Measurements from ENCODE around the gene ZNF844. TPM values are rescaled to one million over a fixed set of nuclear protein-coding genes. Genes with fewer than 3 reads are reported as not detected.

ZNF844 gene
- total and polyA plus RNA-seq, 2 donors from 2014 or later: 7.4 to 28.1 TPM

DNA sequence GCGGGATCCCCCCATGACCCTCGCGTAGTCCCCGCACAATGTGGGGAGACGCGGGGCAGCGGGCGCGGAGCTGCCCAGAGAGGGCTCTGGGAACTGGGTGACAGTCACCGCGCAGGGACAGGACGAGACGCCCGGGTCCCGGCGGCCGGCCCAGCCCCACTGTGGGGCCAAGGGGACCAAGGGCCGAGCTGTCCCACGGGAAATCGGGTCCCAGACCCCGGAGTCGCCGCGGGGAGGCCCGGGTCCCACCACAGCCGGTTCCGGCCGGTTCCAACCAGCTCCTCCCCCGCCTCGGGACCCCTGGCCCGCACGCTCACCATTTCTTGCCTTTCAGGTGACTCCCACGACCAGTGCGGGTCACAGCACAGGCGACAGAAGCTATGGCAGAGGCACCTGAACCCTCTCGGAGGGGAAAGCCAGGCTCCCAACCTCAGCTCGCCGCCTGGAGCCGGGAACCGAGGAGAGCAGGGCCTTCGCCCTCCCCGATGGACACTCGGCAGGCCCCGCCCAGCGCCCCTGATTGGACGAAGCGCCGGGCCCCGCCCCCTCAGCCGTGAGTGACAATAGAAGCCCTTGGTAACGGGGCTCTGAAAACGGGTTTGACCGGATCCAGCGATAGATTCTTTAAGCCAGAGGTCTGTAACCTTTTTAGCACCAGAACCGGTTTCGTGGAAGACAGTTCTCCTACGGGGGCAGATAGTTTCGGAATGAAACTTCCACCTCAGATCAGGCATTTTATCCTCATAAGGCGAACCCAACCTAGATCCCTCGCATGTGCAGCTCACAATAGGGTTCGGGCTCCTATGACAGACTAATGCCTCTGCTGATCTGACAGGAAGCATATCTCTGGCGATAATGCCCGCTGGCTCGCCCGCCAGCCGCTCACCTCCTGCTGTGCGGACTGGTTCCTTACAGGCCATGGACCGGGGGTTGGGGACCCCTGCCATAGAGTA, 29.0 kb upstream of the ZNF844 start, which contains the start of gene ZNF433:
TSS of gene ZNF433 (minus strand) at position 460 of the 953 bp plus-strand sequence. CDS start at position 320, 140 bp downstream.
- Histone ChIP-seq H3K4me3 (ENCODE audit: low read length in 3 of 3) (peak within 1 kb of the TSS; percentile 76 to 97 (median 85)), H3K9ac (ENCODE audit: low read length in 3 of 3) (peak within 1 kb of the TSS; percentile 20 to 92 (median 89)), H3K4me1 (ENCODE audit: control insufficient read depth in 2 of 3, insufficient read depth in 2 of 3, low read depth in 1 of 3, low read length in 3 of 3) (peaks cover 0 to 2% (median 0%) of the 10 kb centered on the region in 3 donors), H3K27me3 (ENCODE audit: control insufficient read depth, insufficient read depth, low read length) (no peaks in the 10 kb centered on the region), H3K9me3 (ENCODE audit: control insufficient read depth in 2 of 3, insufficient read depth in 1 of 3, low read length in 3 of 3) (no peaks in the 10 kb centered on the region), H3K27ac (ENCODE audit: low read depth in 2 of 2, low read length in 2 of 2) (peak within 1 kb of the TSS; percentile 91 to 98), H3K36me3 (ENCODE audit: control insufficient read depth in 2 of 3, insufficient read depth in 3 of 3, low read length in 3 of 3) (no peaks in the 10 kb centered on the region)
- TF ChIP-seq, protein P1, sequence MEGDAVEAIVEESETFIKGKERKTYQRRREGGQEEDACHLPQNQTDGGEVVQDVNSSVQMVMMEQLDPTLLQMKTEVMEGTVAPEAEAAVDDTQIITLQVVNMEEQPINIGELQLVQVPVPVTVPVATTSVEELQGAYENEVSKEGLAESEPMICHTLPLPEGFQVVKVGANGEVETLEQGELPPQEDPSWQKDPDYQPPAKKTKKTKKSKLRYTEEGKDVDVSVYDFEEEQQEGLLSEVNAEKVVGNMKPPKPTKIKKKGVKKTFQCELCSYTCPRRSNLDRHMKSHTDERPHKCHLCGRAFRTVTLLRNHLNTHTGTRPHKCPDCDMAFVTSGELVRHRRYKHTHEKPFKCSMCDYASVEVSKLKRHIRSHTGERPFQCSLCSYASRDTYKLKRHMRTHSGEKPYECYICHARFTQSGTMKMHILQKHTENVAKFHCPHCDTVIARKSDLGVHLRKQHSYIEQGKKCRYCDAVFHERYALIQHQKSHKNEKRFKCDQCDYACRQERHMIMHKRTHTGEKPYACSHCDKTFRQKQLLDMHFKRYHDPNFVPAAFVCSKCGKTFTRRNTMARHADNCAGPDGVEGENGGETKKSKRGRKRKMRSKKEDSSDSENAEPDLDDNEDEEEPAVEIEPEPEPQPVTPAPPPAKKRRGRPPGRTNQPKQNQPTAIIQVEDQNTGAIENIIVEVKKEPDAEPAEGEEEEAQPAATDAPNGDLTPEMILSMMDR (IDR thresholded peaks at IDR 0.05; ENCODE audit: borderline replicate concordance, extremely low read depth, insufficient read depth): no peak
- intact Hi-C loops (cut with DNase I): no loop called here
- FAIRE-seq (peak; percentile 69), DNase-seq (peak; percentile 95 to 98 (median 97))

DNA sequence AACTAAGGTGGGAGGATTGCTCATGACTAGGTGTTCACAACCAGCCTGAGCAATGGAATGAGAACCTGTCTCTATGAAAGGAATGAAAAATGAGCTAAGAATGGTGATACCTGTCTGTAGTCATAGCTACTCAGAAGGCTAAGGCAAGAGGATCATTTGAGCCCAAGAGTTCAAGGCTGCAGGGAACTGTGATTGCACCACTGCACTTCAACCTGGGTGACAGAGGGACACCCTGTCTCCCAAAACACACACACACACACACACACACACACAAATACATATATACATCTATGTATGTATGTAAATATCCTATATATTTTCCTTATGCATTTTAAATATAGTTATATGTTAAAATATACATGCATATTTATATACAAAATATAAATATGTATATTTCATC, 21.6 kb upstream of the ZNF844 start:
- H3K4me1 ChIP-seq (ENCODE audit: control insufficient read depth in 2 of 3, insufficient read depth in 2 of 3, low read depth in 1 of 3, low read length in 3 of 3): no peaks in the 10 kb centered on the region
- FAIRE-seq (no peak), DNase-seq (no peak)
- peaks cover 2 to 26% (median 8%) of the 10 kb centered on the region in 3 donors for H3K9me3 ChIP-seq (ENCODE audit: control insufficient read depth in 2 of 3, insufficient read depth in 1 of 3, low read length in 3 of 3)
- H3K36me3 ChIP-seq (ENCODE audit: control insufficient read depth in 2 of 3, insufficient read depth in 3 of 3, low read length in 3 of 3): peaks cover 0 to 3% (median 2%) of the 10 kb centered on the region in 3 donors
- TF ChIP-seq, protein P1 (IDR thresholded peaks at IDR 0.05; ENCODE audit: borderline replicate concordance, extremely low read depth, insufficient read depth): no peak
- H3K9ac ChIP-seq (ENCODE audit: low read length in 3 of 3): no peak overlapping the region
- H3K27ac ChIP-seq (ENCODE audit: low read depth in 2 of 2, low read length in 2 of 2): no peak overlapping the region
- H3K4me3 ChIP-seq (ENCODE audit: low read length in 3 of 3): no peak overlapping the region
- H3K27me3 ChIP-seq (ENCODE audit: control insufficient read depth, insufficient read depth, low read length): no peaks in the 10 kb centered on the region
- intact Hi-C loops (cut with DNase I): no loop called here

DNA sequence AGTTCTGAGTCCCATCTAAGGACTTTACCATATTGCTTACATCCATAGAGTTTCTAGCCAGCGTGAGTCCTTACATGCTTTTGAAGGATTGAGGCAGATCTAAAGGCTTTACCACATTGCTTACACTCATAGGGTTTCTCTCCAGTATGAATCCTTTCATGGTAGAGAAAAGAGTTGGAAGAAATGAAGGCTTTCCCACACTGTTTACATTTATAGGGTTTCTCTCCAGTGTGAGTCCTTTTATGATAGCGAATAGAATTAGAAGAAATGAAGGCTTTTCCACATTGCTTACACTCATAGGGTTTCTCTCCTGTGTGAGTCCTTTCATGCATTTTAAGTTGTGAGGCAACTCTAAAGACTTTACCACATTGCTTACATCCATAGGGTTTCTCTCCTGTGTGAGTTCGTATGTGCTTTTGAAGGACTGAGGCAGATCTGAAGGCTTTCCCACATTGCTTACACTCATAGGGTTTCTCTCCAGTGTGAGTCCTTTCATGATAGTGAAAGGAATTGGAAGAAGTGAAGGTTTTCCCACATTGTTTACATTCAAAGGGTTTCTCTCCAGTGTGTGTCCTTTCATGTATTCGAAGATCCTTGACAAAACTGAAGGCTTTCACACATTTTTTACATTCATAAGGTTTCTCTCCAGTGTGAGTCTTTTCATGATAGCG, 20.6 kb upstream of the ZNF844 start:
- TF ChIP-seq, protein P1 (IDR thresholded peaks at IDR 0.05; ENCODE audit: borderline replicate concordance, extremely low read depth, insufficient read depth): no peak
- Histone ChIP-seq H3K4me1 (ENCODE audit: control insufficient read depth in 2 of 3, insufficient read depth in 2 of 3, low read depth in 1 of 3, low read length in 3 of 3) (no peaks in the 10 kb centered on the region), H3K36me3 (ENCODE audit: control insufficient read depth in 2 of 3, insufficient read depth in 3 of 3, low read length in 3 of 3) (peaks cover 0 to 3% (median 2%) of the 10 kb centered on the region in 3 donors), H3K4me3 (ENCODE audit: low read length in 3 of 3) (no peak overlapping the region), H3K27me3 (ENCODE audit: control insufficient read depth, insufficient read depth, low read length) (no peaks in the 10 kb centered on the region), H3K9ac (ENCODE audit: low read length in 3 of 3) (no peak overlapping the region), H3K9me3 (ENCODE audit: control insufficient read depth in 2 of 3, insufficient read depth in 1 of 3, low read length in 3 of 3) (peaks cover 2 to 26% (median 8%) of the 10 kb centered on the region in 3 donors), H3K27ac (ENCODE audit: low read depth in 2 of 2, low read length in 2 of 2) (no peak overlapping the region)
- DNase-seq: no peak
- intact Hi-C loops (cut with DNase I): no loop called here
- FAIRE-seq: no peak
